Endodermal cell (in vitro differentiated cells): ENCODE measurements around the gene SLC22A3. TPM values are rescaled to one million over a fixed set of nuclear protein-coding genes. Genes with fewer than 3 reads are reported as not detected.

Experiments used
- DNase-seq: peaks from one replicate; pipeline ENCODE4 v3.0.0-alpha.2; 2017
- H3K27ac ChIP-seq: 2 replicates; pipeline ENCODE4 v1.5.1; 2013; ENCODE audit warnings: mild to moderate bottlenecking, low read depth, low read length, moderate library complexity
- H3K27me3 ChIP-seq: 2 replicates; pipeline ENCODE4 v1.6.1; 2013; ENCODE audit warnings: mild to moderate bottlenecking, low read length, moderate library complexity; ENCODE audit not compliant: insufficient read depth, control insufficient read depth, poor library complexity, severe bottlenecking
- H3K36me3 ChIP-seq: 2 replicates; pipeline ENCODE4 v1.7.0; 2013; ENCODE audit warnings: mild to moderate bottlenecking, low read length, moderate library complexity; ENCODE audit not compliant: control insufficient read depth, insufficient read depth
- H3K4me1 ChIP-seq: one replicate; pipeline ENCODE4 v1.7.0; 2013; ENCODE audit warnings: low read length; ENCODE audit not compliant: control insufficient read depth, insufficient read depth
- H3K4me3 ChIP-seq: 2 replicates; pipeline ENCODE4 v1.5.1; 2013; ENCODE audit warnings: mild to moderate bottlenecking, low read length, moderate library complexity
- H3K9ac ChIP-seq: 2 replicates; pipeline ENCODE4 v1.6.1; 2013; ENCODE audit warnings: mild to moderate bottlenecking, low read length, moderate library complexity; ENCODE audit not compliant: poor library complexity, severe bottlenecking; ENCODE audit errors: extremely low read depth
- H3K9me3 ChIP-seq: 2 replicates; pipeline ENCODE4 v1.6.1; 2013; ENCODE audit warnings: mild to moderate bottlenecking, low read length, moderate library complexity; ENCODE audit not compliant: control insufficient read depth
- H3K27ac Mint-ChIP-seq: 2 replicates; pipeline ENCODE4 v1.8.0; 2020; ENCODE audit warnings: mixed read lengths
- H3K27me3 Mint-ChIP-seq: 2 replicates; pipeline ENCODE4 v1.8.0; 2021; ENCODE audit warnings: mild to moderate bottlenecking, mixed read lengths; ENCODE audit not compliant: insufficient read depth
- H3K36me3 Mint-ChIP-seq: 2 replicates; pipeline ENCODE4 v1.8.0; 2020; ENCODE audit warnings: low read depth, mixed read lengths
- H3K4me1 Mint-ChIP-seq: 2 replicates; pipeline ENCODE4 v1.8.0; 2020; ENCODE audit warnings: mixed read lengths
- H3K4me3 Mint-ChIP-seq: 2 replicates; pipeline ENCODE4 v1.8.0; 2020; ENCODE audit warnings: mild to moderate bottlenecking, moderate library complexity, mixed read lengths
- H3K9me3 Mint-ChIP-seq: 2 replicates; pipeline ENCODE4 v1.8.0; 2020; ENCODE audit warnings: mild to moderate bottlenecking, mixed read lengths
- WGBS, 2 experiments: methylation state at CpG; one replicate each; pipeline versions ENCODE4 v1.1.5 to v1.1.7; 2013; ENCODE audit warnings: missing lambda C conversion rate in 2 of 2, mixed read lengths in 1 of 2; ENCODE audit not compliant: insufficient coverage in 1 of 2, insufficient read length in 1 of 2; 5-methylcytosine and 5-hydroxymethylcytosine counted together
- total RNA-seq, 2 donors: library from RNA; stranded (reverse); fragmentation: NEBNext Ultra II Directional in 1 of 2; extraction: Animal tissue kit (Norgen Biotek cat#: 25700) in 1 of 2; gene quantifications; 2 replicates in 1 of 2; 3 replicates in 1 of 2; pipeline ENCODE4 v1.2.1, GENCODE V29; 2021
- TF ChIP-seq, protein P1 (sequence below): fragments of 200-600 bp; sonication (generic); conservative IDR thresholded peaks from 2 replicates; pipeline ENCODE4 v1.5.0; 2021; ENCODE audit warnings: antibody characterized with exemption, mild to moderate bottlenecking

SLC22A3 gene
- total RNA-seq, 2 donors from 2014 or later, result 3.1 to 7.4 TPM

DNA sequence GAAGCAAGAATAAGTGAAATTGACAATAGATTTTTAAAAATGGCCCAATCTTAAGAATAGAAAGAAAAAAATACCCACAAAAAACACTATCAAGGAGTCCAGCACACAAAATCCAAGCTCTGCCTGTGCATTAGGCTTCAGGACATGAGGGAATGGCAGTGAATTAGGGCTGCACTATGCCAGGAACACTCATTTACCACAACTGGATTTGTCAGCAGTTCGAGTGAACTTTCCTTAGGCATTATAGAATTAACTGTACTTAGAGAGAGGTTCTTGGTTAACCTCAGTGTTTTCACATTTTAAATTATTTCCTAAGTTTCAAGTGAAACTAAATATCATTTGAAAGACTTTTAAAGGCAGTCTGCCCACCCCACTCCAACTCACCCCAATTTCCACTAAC, 34.8 kb downstream of the SLC22A3 start:
- no peak overlapping the region for H3K27ac ChIP-seq
- Mint-ChIP-seq H3K4me1 (peaks cover 3% of the 10 kb centered on the region), H3K27me3 (no peaks in the 10 kb centered on the region), H3K9me3 (peaks cover 15% of the 10 kb centered on the region), H3K4me3 (no peak overlapping the region), H3K27ac (no peak overlapping the region), H3K36me3 (no peaks in the 10 kb centered on the region)
- H3K9ac ChIP-seq, result no peak overlapping the region
- DNase-seq, result no peak
- H3K4me3 ChIP-seq, result no peak overlapping the region
- 100% methylated on average over 1 of the region's 1 CpG; no CpG with 5 or more reads in 1 of the 2 experiments for WGBS, 2 experiments
- peaks cover 12% of the 10 kb centered on the region for H3K9me3 ChIP-seq
- peaks cover under 1% of the 10 kb centered on the region for H3K4me1 ChIP-seq
- no peaks in the 10 kb centered on the region for H3K27me3 ChIP-seq
- TF ChIP-seq, protein P1, sequence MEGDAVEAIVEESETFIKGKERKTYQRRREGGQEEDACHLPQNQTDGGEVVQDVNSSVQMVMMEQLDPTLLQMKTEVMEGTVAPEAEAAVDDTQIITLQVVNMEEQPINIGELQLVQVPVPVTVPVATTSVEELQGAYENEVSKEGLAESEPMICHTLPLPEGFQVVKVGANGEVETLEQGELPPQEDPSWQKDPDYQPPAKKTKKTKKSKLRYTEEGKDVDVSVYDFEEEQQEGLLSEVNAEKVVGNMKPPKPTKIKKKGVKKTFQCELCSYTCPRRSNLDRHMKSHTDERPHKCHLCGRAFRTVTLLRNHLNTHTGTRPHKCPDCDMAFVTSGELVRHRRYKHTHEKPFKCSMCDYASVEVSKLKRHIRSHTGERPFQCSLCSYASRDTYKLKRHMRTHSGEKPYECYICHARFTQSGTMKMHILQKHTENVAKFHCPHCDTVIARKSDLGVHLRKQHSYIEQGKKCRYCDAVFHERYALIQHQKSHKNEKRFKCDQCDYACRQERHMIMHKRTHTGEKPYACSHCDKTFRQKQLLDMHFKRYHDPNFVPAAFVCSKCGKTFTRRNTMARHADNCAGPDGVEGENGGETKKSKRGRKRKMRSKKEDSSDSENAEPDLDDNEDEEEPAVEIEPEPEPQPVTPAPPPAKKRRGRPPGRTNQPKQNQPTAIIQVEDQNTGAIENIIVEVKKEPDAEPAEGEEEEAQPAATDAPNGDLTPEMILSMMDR, result no peak
- H3K36me3 ChIP-seq, result no peaks in the 10 kb centered on the region

DNA sequence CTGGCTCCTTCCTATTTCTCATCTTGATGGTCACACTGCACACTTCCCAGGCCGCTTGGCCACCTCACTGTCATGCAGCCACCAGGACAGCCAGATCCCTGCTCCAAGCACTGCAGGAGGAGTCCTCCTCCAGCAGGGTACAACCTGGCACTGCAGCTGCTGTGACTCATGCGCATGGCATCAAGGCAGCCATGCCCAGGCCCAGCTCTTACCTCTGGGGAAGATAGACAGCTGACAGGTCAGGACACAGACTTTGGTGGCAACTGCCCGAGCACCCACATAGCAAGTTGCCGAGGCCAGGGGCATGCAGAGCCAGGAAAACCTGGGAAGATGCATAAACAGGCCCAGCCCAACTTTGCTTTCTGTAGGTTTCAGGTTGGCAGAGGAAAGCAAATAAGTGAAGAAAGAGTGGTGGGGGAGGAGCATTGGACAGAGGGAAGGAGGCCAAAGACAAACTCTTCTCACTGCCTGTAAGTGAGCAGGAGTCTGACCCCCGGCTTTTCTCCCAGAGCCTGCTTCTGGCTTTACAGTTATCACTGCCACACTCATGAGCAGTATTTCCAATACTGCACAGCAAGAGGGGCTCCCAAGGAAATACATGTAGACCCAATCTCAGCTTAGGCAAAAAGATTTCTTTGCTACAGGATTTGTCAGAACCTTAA, 38.8 kb downstream of the SLC22A3 start:
- no peaks in the 10 kb centered on the region for H3K36me3 ChIP-seq
- 85 to 88% methylated on average over 1 to 5 of the region's 5 CpGs for WGBS, 2 experiments
- H3K4me3 ChIP-seq, result no peak overlapping the region
- no peaks in the 10 kb centered on the region for H3K4me1 Mint-ChIP-seq
- peaks cover 12% of the 10 kb centered on the region for H3K9me3 ChIP-seq
- H3K27me3 ChIP-seq, result no peaks in the 10 kb centered on the region
- no peaks in the 10 kb centered on the region for H3K36me3 Mint-ChIP-seq
- no peak overlapping the region for H3K27ac ChIP-seq
- H3K4me3 Mint-ChIP-seq, result no peak overlapping the region
- no peaks in the 10 kb centered on the region for H3K4me1 ChIP-seq
- no peak overlapping the region for H3K27ac Mint-ChIP-seq
- peaks cover 13% of the 10 kb centered on the region for H3K9me3 Mint-ChIP-seq
- no peak overlapping the region for H3K9ac ChIP-seq
- no peaks in the 10 kb centered on the region for H3K27me3 Mint-ChIP-seq
- DNase-seq, result no peak
- TF ChIP-seq, protein P1, result no peak

DNA sequence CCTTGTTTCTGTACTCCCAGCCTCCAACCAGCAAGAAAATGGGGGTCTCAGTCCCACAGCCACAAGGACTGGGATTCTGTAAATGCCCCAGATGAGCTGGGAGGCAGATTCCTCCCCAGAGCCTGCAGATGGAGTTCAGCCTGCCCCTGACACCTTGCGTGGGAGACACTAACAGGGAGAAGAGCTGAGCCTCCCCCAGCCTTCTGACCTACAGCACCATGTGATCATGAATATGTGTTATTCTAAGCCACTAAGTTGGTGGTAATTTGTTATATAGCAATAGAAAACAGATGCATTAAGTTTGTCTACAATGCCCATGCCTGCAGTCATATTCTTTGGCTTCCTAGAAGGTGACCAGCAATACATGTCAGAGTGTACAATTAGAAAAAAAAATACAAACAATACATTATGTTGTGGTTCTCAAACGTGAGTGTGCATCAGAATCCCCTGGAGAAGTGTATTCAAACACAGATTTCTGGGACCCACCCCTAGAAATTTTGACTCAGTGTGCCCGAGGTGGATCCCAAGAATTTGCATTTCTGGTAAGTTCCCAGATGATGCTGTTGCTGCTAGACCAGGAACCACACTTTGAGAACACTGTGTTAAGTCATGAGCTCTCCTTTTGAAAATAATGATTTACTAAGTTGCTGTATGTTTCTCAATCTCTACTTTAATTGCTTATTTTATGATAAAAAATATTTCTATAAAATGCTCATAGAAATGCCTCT, 39.9 kb downstream of the SLC22A3 start:
- no peak overlapping the region for H3K27ac Mint-ChIP-seq
- H3K27me3 Mint-ChIP-seq, result no peaks in the 10 kb centered on the region
- no peaks in the 10 kb centered on the region for H3K4me1 Mint-ChIP-seq
- H3K36me3 Mint-ChIP-seq, result no peaks in the 10 kb centered on the region
- no peak overlapping the region for H3K4me3 ChIP-seq
- no peaks in the 10 kb centered on the region for H3K36me3 ChIP-seq
- H3K9me3 ChIP-seq, result peaks cover 2% of the 10 kb centered on the region
- DNase-seq, result no peak
- no peak overlapping the region for H3K4me3 Mint-ChIP-seq
- H3K9ac ChIP-seq, result no peak overlapping the region
- no peak overlapping the region for H3K27ac ChIP-seq
- peaks cover 2% of the 10 kb centered on the region for H3K9me3 Mint-ChIP-seq
- H3K27me3 ChIP-seq, result no peaks in the 10 kb centered on the region
- 84 to 86% methylated on average over 3 of the region's 3 CpGs for WGBS, 2 experiments
- H3K4me1 ChIP-seq, result no peaks in the 10 kb centered on the region
- TF ChIP-seq, protein P1, result no peak
